Measurements from ENCODE around the gene PTGDR. TPM values are rescaled to one million over a fixed set of nuclear protein-coding genes. Genes with fewer than 3 reads are reported as not detected.

PTGDR gene
- total RNA-seq, 1 experiment from 2014 or later, result not detected

DNA sequence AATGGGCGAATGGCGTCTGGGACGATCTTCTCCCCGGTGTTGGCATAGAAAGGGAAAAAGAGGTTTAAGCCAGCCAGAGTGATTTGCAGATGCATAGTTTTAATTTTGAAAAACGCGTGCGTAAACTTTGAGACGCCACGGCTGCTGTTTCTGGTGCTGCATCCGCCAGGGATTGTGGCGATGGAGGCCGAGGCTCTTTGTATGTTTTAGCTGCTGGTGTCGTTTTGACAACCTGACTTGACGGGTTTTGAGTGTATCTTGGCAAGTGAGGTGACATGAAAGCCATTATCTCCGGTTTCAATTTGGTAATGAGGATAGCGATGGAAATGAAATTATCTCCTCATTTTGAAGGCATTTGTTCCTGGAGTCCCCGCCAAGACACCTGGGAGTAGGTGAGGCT lies 1.6 kb downstream of the PTGDR start:
- no peaks in the 10 kb centered on the region for H3K27me3 ChIP-seq (ENCODE audit: insufficient read depth, low read length)
- no peak overlapping the region for H3K9ac ChIP-seq (ENCODE audit: low read length)
- ChIA-PET CTCF (no interaction called here), RAD21 (ENCODE audit: low non-redundant PET in 1 of 2, low total read pairs in 2 of 2, uncharacterized antibody in 2 of 2, unreplicated experiment in 2 of 2) (no interaction called here), POLR2A (no interaction called here)
- no peak for TF ChIP-seq ZNF274 (IDR thresholded peaks at IDR 0.05; ENCODE audit: low read depth, low read length)
- TF ChIP-seq POLR2A (IDR thresholded peaks at IDR 0.05; ENCODE audit: borderline replicate concordance, extremely low read depth, insufficient read depth, insufficient read length), result no peak
- no peak for TF ChIP-seq YY1 (IDR thresholded peaks at IDR 0.05; ENCODE audit: extremely low read depth, insufficient replicate concordance, low read depth, low read length)
- no peak for TF ChIP-seq JUND (IDR thresholded peaks at IDR 0.05)
- no peak for TF ChIP-seq SRF (IDR thresholded peaks at IDR 0.05; ENCODE audit: low read depth)
- TF ChIP-seq MAX (IDR thresholded peaks at IDR 0.05), result no peak
- no peak for TF ChIP-seq ELF1 (IDR thresholded peaks at IDR 0.05; ENCODE audit: borderline replicate concordance, low read depth)
- no peak for TF ChIP-seq ZFX (IDR thresholded peaks at IDR 0.05)
- TF ChIP-seq, protein P1, sequence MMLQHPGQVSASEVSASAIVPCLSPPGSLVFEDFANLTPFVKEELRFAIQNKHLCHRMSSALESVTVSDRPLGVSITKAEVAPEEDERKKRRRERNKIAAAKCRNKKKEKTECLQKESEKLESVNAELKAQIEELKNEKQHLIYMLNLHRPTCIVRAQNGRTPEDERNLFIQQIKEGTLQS (IDR thresholded peaks at IDR 0.05), result no peak
- intact Hi-C loops (cut with micrococcal nuclease), result no loop called here
- H3K27ac ChIP-seq (ENCODE audit: low read depth, low read length), result no peak overlapping the region
- no peak overlapping the region for H3K4me2 ChIP-seq (ENCODE audit: low read length)
- no peaks in the 10 kb centered on the region for H4K20me1 ChIP-seq (ENCODE audit: insufficient read depth)
- no TSS peak for BruUV-seq (replicated peaks)
- ATAC-seq (no peak), DNase-seq (ENCODE audit: low read depth, low spot score) (no peak)
- no peak overlapping the region for H3K4me3 ChIP-seq (replicated peaks in 1 of 2; ENCODE audit: low read depth in 1 of 2, low read length in 2 of 2)
- no peaks in the 10 kb centered on the region for H3K36me3 ChIP-seq (ENCODE audit: control insufficient read depth in 1 of 2, insufficient read depth in 2 of 2, low read length in 2 of 2)
- no peaks in the 10 kb centered on the region for H3K79me2 ChIP-seq (ENCODE audit: insufficient read depth, low read length)
- no peak overlapping the region for H2AFZ ChIP-seq (ENCODE audit: low read depth, low read length, poor library complexity, severe bottlenecking)
- no peaks in the 10 kb centered on the region for H3K9me3 ChIP-seq (ENCODE audit: control insufficient read depth in 1 of 2, insufficient read depth in 1 of 2, low read depth in 1 of 2, low read length in 2 of 2)
- H3K9me2 ChIP-seq (ENCODE audit: insufficient read depth), result no peaks in the 10 kb centered on the region
- H3K4me1 ChIP-seq (ENCODE audit: control insufficient read depth in 1 of 2, insufficient read depth in 2 of 2, low read length in 2 of 2), result no peaks in the 10 kb centered on the region

DNA sequence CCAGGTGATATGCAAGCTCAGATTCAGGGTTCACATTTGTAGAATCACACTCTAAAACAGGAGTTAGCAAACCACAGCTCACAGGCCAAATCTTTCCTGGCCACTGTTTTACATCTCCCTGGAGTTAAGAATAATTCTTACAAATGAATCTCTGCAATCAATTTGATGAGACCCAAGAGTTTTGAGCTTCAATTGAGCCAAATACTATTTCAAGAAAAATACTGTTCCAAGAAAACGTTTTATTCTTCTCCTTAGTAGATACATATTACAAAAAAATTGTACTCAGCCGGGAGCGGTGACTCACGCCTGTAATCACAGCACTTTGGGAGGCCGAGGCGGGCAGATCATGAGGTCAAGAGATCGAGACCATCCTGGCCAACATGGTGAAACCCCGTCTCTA lies 2.5 kb downstream of the PTGDR start:
- ATAC-seq (no peak), DNase-seq (ENCODE audit: low read depth, low spot score) (no peak)
- Histone ChIP-seq H3K27ac (ENCODE audit: low read depth, low read length) (no peak overlapping the region), H3K27me3 (ENCODE audit: insufficient read depth, low read length) (no peaks in the 10 kb centered on the region), H3K4me3 (replicated peaks in 1 of 2; ENCODE audit: low read depth in 1 of 2, low read length in 2 of 2) (no peak overlapping the region), H3K9ac (ENCODE audit: low read length) (no peak overlapping the region), H3K9me3 (ENCODE audit: control insufficient read depth in 1 of 2, insufficient read depth in 1 of 2, low read depth in 1 of 2, low read length in 2 of 2) (no peaks in the 10 kb centered on the region), H3K79me2 (ENCODE audit: insufficient read depth, low read length) (no peaks in the 10 kb centered on the region), H4K20me1 (ENCODE audit: insufficient read depth) (no peaks in the 10 kb centered on the region), H3K36me3 (ENCODE audit: control insufficient read depth in 1 of 2, insufficient read depth in 2 of 2, low read length in 2 of 2) (no peaks in the 10 kb centered on the region), H3K4me2 (ENCODE audit: low read length) (no peak overlapping the region), H2AFZ (ENCODE audit: low read depth, low read length, poor library complexity, severe bottlenecking) (no peak overlapping the region), H3K9me2 (ENCODE audit: insufficient read depth) (no peaks in the 10 kb centered on the region), H3K4me1 (ENCODE audit: control insufficient read depth in 1 of 2, insufficient read depth in 2 of 2, low read length in 2 of 2) (no peaks in the 10 kb centered on the region)
- POLR2A ChIA-PET, result no interaction called here
- CTCF ChIA-PET, result no interaction called here
- RAD21 ChIA-PET (ENCODE audit: low non-redundant PET in 1 of 2, low total read pairs in 2 of 2, uncharacterized antibody in 2 of 2, unreplicated experiment in 2 of 2), result no interaction called here
- BruUV-seq (replicated peaks), result no TSS peak
- intact Hi-C loops (cut with micrococcal nuclease), result loop anchor here (5.0 to 10.0 kb wide), 2 partner anchors 125 to 273 kb away; no protein-coding TSS in a partner anchor
- TF ChIP-seq ZBTB33 (IDR thresholded peaks at IDR 0.05; ENCODE audit: extremely low read depth, insufficient replicate concordance, low read length) (no peak), POLR2A (IDR thresholded peaks at IDR 0.05; ENCODE audit: borderline replicate concordance, extremely low read depth, insufficient read depth, insufficient read length) (no peak), SIN3A (IDR thresholded peaks at IDR 0.05; ENCODE audit: low read depth) (no peak), POLR2AphosphoS5 (IDR thresholded peaks at IDR 0.05; ENCODE audit: low read depth, low read length) (no peak), SP1 (IDR thresholded peaks at IDR 0.05; ENCODE audit: low read depth) (no peak), EZH2 (IDR thresholded peaks at IDR 0.05) (no peak), RAD21 (IDR thresholded peaks at IDR 0.05; ENCODE audit: low read depth) (no peak), CBX3 (IDR thresholded peaks at IDR 0.05; ENCODE audit: low read depth) (no peak), EGR1 (IDR thresholded peaks at IDR 0.05; ENCODE audit: low read depth) (no peak), SRF (IDR thresholded peaks at IDR 0.05; ENCODE audit: low read depth) (no peak), TCF7L2 (IDR thresholded peaks at IDR 0.05; ENCODE audit: borderline replicate concordance, extremely low read depth, insufficient read depth, insufficient read length) (no peak), ZNF274 (IDR thresholded peaks at IDR 0.05; ENCODE audit: low read depth, low read length) (no peak)

Measured in HCT116 (cell line).